ENCODE results near the gene ADH6.

DNA sequence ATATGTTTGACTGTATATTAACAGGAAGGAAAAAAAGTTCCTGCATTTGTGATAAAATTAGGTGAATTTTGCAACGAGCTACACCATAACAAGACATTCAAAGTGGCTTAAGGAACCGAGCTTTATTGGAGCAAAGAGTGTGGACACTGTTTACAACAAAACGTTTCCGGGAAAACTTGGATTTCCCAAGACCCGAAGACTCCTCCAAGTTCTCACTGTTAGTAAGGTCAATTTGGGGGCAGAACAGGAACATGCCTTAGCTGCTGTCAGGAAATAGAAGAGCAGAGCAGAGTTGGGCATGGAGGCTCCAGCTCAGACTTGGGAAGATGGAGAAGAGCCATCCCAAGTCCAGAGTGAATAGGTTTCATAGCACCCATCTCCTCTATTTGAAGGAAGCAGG is 16.5 kb downstream of the ADH6 start:
- no peak for TF ChIP-seq RFX5 (IDR thresholded peaks at IDR 0.05; ENCODE audit: low read length)
- TF ChIP-seq GABPA (IDR thresholded peaks at IDR 0.05; ENCODE audit: low read depth), result no peak
- TF ChIP-seq, protein P1, sequence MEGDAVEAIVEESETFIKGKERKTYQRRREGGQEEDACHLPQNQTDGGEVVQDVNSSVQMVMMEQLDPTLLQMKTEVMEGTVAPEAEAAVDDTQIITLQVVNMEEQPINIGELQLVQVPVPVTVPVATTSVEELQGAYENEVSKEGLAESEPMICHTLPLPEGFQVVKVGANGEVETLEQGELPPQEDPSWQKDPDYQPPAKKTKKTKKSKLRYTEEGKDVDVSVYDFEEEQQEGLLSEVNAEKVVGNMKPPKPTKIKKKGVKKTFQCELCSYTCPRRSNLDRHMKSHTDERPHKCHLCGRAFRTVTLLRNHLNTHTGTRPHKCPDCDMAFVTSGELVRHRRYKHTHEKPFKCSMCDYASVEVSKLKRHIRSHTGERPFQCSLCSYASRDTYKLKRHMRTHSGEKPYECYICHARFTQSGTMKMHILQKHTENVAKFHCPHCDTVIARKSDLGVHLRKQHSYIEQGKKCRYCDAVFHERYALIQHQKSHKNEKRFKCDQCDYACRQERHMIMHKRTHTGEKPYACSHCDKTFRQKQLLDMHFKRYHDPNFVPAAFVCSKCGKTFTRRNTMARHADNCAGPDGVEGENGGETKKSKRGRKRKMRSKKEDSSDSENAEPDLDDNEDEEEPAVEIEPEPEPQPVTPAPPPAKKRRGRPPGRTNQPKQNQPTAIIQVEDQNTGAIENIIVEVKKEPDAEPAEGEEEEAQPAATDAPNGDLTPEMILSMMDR (IDR thresholded peaks at IDR 0.05), result no peak
- no peak for TF ChIP-seq EP300 (IDR thresholded peaks at IDR 0.05; ENCODE audit: borderline replicate concordance in 1 of 2, low read depth in 1 of 2, low read length in 1 of 2)
- TF ChIP-seq MAX (IDR thresholded peaks at IDR 0.05; ENCODE audit: low read depth), result no peak
- TF ChIP-seq JUND (IDR thresholded peaks at IDR 0.05), result no peak
- TF ChIP-seq FOXM1 (IDR thresholded peaks at IDR 0.05; ENCODE audit: low read depth), result no peak
- TF ChIP-seq USF1 (IDR thresholded peaks at IDR 0.05; ENCODE audit: borderline replicate concordance, low read depth), result no peak
- TF ChIP-seq, protein P2, sequence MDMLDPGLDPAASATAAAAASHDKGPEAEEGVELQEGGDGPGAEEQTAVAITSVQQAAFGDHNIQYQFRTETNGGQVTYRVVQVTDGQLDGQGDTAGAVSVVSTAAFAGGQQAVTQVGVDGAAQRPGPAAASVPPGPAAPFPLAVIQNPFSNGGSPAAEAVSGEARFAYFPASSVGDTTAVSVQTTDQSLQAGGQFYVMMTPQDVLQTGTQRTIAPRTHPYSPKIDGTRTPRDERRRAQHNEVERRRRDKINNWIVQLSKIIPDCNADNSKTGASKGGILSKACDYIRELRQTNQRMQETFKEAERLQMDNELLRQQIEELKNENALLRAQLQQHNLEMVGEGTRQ (IDR thresholded peaks at IDR 0.05; ENCODE audit: borderline replicate concordance, low read depth, low read length), result no peak

All from SK-N-SH (cell line).